GM18499 (cell line): ENCODE data around the gene CDC20B.
"Not testable (repeated sequence)": the region's sequence is repeated elsewhere in the genome, so short reads cannot be mapped to it uniquely, and the experiment has no call there.

Experiments used
- ATAC-seq: cut with Tn5 transposase; IDR thresholded peaks from one replicate; pipeline ENCODE4 v1.9.1; 2021; ENCODE audit warnings: moderate number of reproducible peaks; ENCODE audit not compliant: insufficient read depth, unreplicated experiment

CDC20B gene

GRCh38 chr5:55160493-55161209 is 12.3 kb downstream of the CDC20B start:
- ATAC-seq, result no peak

GRCh38 chr5:55159763-55160492 is 13.0 kb downstream of the CDC20B start, which contains the start of gene GPX8:
Gene GPX8, plus strand, starts transcription at chr5:55160171. Its CDS starts 22 bp downstream, at chr5:55160193.
- ATAC-seq, result no peak

GRCh38 chr5:55154873-55155272 is 18.1 kb downstream of the CDC20B start:
- no peak for ATAC-seq

GRCh38 chr5:55151923-55152842 is 20.8 kb downstream of the CDC20B start:
- ATAC-seq, result no peak

GRCh38 chr5:55149308-55149795 is 23.6 kb downstream of the CDC20B start:
- no peak for ATAC-seq

GRCh38 chr5:55146543-55147151 is 26.3 kb downstream of the CDC20B start:
- no peak for ATAC-seq

GRCh38 chr5:55146080-55146479 is 26.9 kb downstream of the CDC20B start:
- ATAC-seq, result no peak

- ATAC-seq, result no peak
Observed at GRCh38 chr5:55143624-55144023, 29.4 kb downstream of the CDC20B start.

DNA sequence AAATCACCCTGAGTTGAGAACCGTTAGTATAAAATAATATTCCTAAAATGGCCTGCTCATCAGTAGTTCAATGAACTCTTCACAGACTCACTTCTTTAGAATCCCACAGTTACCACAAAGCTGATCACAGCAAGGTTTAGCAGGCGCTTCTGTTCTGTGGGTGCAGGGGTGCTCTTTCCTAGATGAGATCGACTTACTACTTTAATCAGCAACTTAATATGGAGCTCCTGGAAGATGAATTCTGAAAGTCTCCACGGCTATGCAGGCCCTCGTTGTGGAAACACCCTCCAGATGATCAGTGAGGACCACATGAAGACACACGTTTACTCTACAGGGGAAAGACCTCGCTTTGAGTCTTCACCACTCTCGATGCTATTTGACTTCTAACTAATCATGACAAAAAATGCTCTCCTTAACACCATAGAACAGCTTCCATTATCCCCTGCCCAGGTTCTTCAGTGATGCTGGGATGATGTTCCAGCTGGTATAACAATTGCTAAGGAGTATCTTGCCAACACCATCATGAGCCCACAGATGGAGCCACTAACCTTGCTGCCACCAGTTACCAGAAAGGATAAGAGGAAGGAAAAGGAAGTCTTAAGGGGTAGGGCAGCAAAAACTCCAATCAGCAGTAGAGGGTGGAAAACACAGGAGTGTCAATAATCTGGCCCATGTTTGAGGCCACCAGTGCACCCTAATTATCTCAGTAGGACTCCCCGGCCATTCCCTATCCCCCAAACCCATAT is 30.9 kb downstream of the CDC20B start:
- no peak for ATAC-seq

DNA sequence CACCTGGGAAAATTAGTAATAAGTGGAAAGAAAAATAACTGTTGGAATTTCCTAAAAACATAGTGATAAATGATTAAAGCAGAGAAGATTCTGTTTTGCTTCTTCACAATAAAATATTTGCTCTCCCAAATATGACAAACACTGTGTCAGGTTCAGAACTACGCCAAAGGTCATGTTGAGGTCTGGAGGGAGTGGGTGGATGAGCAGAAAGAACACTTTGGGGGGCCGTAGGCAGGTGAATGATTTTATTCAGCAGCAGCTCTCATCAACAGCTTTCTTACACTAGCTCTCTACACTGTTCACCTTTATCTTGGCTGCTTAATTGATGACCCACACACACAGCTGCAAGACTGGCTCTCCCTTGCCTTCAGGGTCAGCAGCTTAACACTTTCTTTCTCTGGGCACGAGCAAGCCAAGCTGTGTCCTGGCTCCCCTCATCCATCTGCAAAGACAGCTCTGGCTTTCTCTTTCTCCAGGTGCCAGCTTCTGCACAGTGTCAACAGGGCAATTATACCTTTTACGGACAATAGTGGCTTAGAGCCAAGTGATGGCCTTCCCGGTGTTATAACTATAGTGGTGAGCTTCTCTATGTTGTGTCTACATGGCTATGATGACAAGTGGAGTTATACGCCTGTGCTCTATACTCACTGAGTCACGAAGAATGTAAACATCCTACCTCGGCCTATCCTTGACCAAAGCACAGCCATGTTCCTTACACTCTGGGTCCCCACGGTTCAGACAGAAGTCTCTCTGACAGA is 31.9 kb downstream of the CDC20B start:
- no peak for ATAC-seq

DNA sequence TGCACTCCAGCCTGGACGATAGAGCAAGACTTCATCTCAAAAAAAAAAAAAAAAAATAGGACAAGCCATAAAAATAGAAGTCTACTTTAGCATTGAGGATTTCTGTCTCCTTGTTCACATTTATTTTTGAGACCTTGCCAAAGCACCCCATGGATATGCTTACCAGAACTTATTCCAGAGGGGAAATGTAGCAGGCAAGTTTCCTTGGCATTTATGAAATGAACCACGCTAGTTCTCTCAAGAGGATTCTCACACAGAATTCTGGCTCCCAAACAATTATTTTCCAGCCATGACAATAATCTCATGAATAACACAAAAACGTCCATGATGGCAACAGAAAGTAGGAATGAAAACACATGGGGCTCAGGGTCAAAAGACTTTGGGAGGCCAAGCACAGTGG is 36.5 kb downstream of the CDC20B start:
- ATAC-seq, result no peak

- ATAC-seq, result no peak
Observed at GRCh38 chr5:55134053-55134722, 38.8 kb downstream of the CDC20B start.

DNA sequence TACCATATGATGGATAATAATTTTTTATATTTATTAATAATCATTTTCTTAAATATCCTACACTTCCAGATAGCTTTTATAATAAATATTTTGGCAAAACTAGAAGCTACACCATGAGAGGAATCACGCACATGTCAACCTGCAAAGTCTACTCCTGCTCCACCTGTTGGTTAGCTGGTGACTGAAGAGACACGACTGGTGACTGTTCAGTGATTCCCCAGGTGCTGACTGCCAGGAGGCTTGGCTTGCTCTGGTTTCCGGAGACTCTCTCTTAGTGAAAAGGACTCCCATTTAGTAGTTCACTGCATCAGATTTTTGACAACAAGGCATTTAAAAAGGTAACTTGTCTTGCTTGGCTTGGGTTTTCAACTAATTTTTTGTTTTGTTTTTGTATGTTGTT is 49.6 kb downstream of the CDC20B start:
- ATAC-seq, result no peak

- no peak for ATAC-seq
Observed at GRCh38 chr5:55114061-55114460, 58.9 kb downstream of the CDC20B start.

DNA sequence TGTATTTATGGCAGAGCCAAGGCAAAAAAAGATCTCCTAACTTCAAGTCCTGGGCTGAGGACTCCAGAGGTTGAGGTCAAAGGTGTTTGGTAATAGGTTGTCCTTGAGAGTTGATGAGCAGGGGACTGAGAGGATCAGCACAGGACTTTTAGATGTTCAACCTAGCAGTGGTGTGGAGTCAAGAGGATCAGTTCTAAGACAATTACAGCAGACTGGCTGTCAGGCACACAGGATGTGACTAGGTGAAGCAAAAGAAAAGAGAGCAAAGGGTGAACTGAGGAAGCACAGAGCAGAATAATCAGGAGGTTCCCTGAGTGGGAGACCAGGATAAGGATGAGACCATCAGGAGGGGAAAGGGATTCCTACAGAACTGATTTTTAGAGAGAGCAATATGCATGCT is 59.6 kb downstream of the CDC20B start:
- ATAC-seq, result no peak

GRCh38 chr5:55110217-55110616 is 62.8 kb downstream of the CDC20B start:
- no peak for ATAC-seq

DNA sequence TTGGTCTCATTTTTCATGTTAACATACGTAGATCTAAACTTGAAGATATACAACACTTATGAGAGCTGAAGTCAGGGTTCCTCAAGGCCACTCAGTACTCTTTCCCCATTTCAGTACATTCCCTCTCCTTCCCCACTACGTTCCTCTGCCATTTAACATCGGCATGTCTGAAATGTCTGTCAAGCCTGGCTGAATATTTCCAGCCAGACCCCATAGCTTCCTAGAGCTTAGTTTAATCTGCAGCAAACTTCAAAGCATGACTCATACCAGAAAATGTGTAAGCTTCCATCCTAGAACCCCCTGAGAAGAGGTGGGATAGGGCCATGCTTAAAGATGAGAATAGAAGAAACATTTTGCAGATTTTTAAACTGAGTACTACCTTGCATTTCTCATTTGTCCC is 64.3 kb downstream of the CDC20B start:
- ATAC-seq, result no peak

- not testable (repeated sequence) for ATAC-seq
Observed at GRCh38 chr5:55105976-55106375, 67.0 kb downstream of the CDC20B start.
